ENCODE data around the gene FAM234B.

FAM234B gene

DNA sequence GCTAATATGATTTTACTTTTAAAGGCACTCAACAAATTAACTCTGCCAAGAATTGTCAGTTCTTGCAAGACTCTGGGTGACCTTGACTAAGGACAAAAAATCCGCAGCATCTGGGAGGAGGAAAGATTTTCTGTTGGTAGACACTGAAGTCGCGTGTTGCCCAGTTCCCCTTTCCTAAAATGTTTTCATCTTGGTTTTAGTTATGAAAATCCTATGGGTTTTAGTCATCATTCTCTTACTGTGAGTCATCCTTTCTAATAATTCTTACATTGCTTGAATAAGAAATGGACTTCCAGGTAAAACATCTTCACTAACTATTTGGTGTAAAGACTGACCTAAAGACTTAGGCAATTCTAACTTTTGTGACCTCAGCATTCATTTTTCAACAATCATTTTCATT, 50.2 kb downstream of the FAM234B start:
- no peak for DNase-seq

DNA sequence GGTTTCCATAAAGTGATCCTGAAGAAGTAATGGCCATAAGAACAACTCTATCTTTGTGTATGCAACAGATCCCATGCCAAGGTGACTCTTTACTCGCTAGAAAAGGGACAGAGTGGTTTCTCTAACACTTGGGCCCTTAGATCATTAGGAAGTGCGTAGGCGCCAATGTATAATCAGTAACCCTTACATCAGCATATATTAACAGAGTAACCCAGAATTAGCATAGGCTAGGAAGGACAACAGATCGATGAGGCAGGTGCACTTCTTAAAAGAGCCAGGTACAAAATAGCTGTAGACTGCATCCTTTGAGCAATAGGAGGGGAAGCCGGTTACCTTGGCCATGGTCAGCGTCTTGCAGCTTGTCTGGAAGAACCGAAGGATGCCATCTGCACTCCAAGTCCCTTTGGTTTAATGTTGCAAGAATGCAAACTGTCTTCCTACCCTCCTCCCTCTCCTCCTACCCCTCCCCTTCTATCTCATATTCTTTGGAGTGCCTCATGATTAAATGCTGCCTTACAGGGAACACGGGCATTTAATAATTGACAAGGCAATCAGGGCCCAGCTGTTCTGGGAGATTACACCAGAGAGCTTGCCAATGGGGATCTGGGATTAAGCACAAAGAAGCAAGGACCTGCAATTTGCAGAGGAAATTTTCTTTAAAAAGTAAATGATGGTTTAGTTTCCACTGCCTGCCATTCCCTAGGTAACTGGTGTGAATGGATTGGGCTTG, 51.2 kb downstream of the FAM234B start:
- DNase-seq: no peak

GRCh38 chr12:13097491-13098011, 53.4 kb downstream of the FAM234B start:
- no peak for DNase-seq

- DNase-seq: no peak
Observed at GRCh38 chr12:13099066-13099843, 55.1 kb downstream of the FAM234B start.

- DNase-seq: no peak
Observed at GRCh38 chr12:13099844-13100604, 55.8 kb downstream of the FAM234B start.

DNA sequence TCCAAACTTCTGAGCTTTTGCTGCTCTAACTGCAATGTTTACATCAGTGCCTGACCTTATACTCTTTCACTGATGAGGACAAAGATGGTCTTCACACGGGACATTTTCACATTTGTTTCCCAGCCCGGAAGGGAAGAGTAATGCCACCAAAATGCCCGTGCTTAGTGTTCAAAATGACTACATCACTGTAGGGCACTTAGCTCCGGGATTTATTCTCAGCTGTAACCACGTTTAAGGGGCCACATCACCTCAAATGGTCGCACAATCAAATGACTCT, 56.4 kb downstream of the FAM234B start:
- DNase-seq: no peak

DNA sequence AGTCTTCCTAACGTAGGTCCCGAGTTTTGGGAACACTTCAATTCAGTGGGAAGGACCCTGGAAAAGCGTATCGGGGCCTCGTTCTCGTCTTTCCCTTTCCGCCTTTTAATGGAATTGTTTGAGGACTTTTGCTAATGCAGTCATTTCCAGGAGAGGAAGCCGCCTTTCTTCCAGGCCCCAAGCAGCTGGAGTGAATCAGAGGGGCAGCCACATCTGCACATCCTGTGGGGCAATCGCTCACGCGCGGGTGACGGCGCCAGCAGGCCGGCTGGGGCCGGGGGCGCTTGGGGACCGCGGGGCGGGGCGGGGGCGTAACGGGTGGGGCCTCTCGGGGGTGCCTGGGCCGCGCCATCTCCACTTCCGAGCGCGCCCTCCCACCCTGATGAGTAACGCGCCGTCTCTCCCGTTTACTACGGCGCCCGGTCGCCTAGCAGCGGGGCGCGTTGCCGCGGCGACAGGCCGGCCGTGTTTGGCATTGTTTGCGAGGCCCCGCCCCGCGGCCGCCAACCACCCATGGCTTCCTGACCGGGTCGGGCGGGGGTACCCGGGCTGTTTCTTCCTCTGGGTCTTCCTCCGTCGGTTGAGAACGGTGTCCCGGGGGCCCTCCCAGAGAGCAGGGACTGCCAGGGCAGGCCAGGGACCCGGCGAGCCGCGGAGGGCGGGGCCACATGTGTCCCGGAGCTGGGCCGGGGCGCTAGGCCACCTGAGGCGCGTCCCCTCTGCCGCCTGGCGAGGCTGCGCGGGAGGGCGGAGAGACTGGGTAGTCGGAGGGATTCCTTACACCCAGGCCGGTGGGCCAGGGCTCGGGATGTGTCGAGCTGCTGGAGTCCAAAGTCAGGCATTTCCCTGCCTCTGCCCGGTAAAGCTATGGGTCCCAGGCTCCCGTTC, 56.9 kb downstream of the FAM234B start:
- peak; percentile 83 to 85 for DNase-seq

DNA sequence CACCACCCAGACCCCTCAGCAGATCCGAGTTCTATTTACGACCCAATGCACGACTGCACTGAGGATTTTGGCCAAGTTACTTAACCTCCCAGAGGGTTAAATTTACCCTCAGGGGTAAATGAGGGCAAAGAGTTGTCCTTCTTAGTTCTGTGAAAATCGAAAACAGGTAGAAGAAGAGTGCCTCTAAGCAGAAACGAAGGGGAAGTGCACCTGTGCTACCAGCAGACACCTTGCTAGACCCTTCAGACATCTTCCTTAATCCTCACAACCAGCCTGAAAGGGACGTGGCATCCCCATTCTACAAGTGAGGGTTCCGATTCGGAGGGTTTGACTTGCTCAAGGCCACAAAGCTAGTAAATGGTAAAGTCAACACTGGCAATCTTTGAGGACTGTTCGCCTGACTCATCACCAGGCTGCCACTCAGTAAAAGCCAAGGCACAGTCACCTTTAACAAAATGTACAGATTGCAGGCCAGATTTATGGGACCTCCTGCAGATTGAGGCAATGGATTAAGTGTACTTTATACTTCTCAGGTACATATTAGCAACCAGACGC, 57.7 kb downstream of the FAM234B start:
- DNase-seq: peak in 1 of 2 experiments; percentile 15

- DNase-seq: no peak
Observed at GRCh38 chr12:13102461-13103195, 58.4 kb downstream of the FAM234B start.

DNA sequence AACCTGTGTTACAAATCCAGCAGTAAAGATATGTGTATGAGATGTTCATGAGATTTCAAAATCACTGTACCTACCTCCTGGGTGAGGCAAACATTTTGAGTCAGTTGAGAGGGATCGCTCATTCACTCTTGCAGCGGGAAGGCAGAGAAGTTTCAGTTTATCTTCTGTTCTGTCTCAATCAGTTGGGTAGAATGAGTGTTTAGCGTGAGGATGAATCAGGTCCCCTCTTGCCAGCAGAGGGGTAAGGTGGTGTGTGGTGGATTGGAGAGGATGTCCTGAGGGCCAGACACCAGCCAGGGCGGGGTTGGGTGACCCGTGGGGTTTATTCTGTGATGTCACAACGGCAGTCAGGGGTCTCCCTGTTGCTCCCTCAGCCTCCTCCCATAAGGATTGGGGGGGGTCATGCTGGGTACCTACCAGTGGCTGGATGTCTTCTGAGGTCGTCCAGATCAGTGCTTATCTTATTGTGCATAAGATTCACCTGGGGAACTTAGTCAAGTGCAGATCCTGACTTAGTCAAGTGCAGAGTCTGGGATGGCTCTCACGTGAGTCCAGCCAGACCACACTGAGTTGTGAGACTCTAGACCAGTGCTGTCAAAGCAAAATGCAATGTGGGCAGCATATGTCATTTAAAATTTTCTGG, 59.3 kb downstream of the FAM234B start, which contains the start of gene GSG1:
Gene GSG1, minus strand, starts transcription at position 277 of the 643 bp plus-strand sequence. Its CDS starts 155 bp downstream, at position 122.
- DNase-seq: no peak

DNA sequence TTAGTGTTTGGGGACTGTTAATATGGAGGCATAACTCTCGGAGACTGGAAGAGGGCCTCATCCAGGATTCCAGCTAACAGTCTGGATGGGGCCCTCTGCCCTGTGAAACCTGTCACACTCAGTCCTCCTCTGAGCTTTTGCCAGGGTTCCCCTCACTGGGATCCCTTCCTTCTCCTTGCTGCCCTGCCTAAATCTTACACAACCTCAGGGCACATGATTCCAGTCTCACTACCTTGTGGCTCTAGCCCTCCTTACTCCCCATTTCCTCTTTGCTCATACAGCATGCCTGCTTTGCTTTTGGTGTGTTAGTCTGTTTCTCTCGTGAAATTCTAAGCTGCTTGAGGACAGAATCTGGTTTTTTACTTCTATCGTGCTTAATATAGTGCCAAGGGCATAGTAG, 60.2 kb downstream of the FAM234B start:
- no peak for DNase-seq

- no peak for DNase-seq
Observed at GRCh38 chr12:13105781-13106180, 61.6 kb downstream of the FAM234B start.

DNA sequence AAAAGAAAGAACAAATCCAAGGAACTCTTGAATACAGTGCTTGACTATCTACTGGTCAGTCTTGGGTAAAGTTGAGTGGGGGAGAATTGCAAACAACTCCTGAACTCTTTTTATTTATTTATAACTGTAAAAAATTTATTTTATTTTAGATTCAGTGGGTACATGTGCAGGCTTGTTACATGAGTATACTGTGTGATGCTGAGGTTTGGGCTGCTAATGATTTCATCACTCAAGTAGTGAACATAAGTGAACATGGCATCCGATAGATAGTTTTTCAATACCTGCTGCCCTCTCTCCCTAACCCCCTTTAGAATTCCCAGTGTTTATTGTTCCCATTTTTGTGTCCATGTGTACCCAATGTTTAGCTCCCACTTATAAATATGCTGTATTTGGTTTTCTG, 62.5 kb downstream of the FAM234B start:
- no peak for DNase-seq

DNA sequence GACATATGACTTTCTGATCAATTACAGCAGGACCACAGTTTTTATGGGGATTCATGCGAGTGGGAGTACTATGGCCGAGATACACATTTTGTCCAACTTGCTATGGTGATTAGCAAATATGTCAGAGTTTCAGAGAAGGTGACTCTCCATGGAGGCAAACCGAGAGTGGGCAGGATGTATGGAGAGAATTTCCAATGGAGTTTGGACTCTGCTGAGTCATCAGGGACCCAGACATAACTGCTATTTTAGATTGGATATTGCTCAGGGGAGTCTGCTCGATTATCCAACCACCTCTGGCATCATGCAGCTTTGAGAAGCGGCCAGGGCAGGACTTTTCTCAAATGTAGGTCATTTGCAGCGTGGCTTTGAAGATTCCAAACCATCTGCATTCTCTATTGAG, 68.8 kb downstream of the FAM234B start:
- no peak for DNase-seq

GRCh38 chr12:13114251-13115052, 70.3 kb downstream of the FAM234B start:
- no peak for DNase-seq

DNA sequence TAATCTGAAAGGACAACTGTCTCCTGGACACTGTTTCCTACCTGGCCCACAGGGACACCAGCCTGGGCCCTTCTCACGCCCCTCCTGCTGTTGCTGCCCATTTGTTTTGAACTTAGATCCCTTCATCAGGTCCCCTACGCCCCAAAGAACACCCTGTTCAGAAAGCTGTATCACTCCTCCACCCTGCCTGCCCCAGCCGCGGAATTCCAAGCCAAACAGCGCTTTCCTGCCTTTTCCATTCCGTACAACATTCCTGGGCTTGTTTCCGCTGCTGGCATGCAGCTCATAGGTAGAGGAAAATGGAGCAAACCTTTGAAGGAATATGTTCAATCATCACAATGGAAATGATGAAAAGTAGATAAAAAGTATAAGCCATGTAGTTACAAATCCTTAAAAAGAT, 72.1 kb downstream of the FAM234B start:
- DNase-seq: no peak

DNA sequence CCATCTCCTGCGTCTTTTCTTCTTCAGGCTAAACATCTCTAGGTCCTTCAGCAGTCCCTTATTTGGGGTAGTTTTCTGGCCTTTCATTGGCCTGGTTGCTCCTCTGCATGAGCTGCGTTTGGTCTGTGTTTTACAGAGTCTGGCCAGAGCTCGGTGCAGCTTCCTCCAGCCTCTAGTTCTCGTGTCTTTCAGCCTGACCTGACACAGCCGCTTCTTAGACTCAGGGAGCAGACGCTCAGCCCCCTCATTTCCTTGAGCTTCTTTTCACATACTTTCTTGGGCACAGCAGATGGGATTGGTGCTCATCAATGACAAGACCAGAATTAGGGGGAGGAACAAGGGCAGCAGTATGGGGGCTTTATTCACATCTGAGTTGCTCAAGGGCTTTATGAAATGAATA, 72.8 kb downstream of the FAM234B start:
- no peak for DNase-seq

- no peak for DNase-seq
Observed at GRCh38 chr12:13119826-13120225, 75.6 kb downstream of the FAM234B start.

DNA sequence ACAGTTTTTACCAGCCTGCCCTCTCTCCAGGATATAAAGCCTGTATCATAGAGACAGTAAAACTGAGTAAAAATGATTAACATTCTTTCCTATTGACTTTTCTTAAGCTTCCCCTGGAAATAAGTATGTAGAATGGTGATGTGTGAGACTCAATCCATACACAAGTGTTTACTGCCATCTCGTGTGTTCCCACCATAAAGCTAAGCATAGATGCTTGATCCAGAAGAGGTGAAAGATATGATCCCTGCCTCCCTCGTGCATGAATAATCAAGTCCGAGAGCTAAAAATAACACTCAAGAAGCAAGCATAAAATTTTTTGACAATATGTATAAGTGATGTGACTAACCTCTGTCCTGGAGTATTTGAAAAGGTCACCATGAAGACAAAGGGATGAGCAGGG, 76.2 kb downstream of the FAM234B start:
- no peak for DNase-seq

DNA sequence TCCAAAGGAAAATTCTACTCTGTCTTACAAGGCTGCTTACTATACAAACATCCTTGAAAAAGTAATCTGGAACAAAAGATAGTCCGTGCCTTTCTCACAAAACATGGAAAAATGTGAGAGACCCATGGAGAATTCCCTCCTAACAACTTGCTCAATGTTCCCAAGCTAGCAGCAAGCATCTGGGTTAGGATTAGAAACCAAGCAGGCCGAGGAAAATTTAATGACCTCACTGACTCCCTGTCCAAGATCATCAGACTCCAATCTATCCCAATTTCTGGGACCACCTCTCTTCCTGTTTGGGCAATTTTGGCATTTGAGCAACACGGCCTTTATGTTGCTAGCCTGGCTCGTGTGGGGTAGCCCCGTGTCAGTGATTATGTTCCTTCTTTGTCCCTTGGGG, 77.4 kb downstream of the FAM234B start:
- no peak for DNase-seq

Data from activated CD4-positive, alpha-beta T cell treated with anti-CD3 and anti-CD28 coated beads, Interleukin-2, amount 50 U/mL, for 4 hours (primary cell).